HG03439 (cell line): ENCODE results near the gene BBS10.
"Not testable (repeated sequence)": the region's sequence is repeated elsewhere in the genome, so short reads cannot be mapped to it uniquely, and the experiment has no call there.

Source experiments
- ATAC-seq: cut with Tn5 transposase; IDR thresholded peaks from one replicate; pipeline ENCODE4 v1.9.1; 2021; ENCODE audit warnings: mild to moderate bottlenecking, moderate library complexity; ENCODE audit not compliant: unreplicated experiment

The BBS10 gene

GRCh38 chr12:76348079-76348901, at the start of gene BBS10:
Gene BBS10 (minus strand): TSS chr12:76348415. CDS start chr12:76348358, 57 bp downstream.
- peak; percentile 98 for ATAC-seq

DNA sequence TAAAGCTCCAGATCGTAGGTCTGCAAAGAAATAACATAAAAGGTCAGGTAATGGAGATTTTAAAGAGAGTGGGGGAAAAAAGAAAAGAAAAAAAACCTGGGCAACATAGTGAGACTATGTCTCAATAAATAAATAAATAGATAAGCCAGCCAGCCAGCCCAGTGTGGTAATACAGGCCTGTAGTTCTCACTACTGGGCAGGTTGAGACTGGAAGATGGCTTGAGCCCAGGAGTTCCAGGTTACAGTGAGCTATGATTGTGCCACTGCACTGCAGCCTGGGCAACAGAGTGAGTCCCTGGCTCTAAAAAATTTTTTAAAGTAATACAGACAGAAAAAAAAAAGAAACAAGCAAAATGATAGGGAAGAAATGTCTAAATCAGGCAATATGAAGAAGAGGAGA, 43.2 kb upstream of the BBS10 start:
- no peak for ATAC-seq

- no peak for ATAC-seq
Measured at GRCh38 chr12:76387614-76388013, 39.4 kb upstream of the BBS10 start.

- ATAC-seq = no peak
Measured at GRCh38 chr12:76384560-76384959, 36.3 kb upstream of the BBS10 start.

- ATAC-seq = no peak
Measured at GRCh38 chr12:76383988-76384387, 35.8 kb upstream of the BBS10 start.

GRCh38 chr12:76379261-76379660, 31.0 kb upstream of the BBS10 start:
- no peak for ATAC-seq

GRCh38 chr12:76376876-76377275, 28.7 kb upstream of the BBS10 start:
- not testable (repeated sequence) for ATAC-seq

DNA sequence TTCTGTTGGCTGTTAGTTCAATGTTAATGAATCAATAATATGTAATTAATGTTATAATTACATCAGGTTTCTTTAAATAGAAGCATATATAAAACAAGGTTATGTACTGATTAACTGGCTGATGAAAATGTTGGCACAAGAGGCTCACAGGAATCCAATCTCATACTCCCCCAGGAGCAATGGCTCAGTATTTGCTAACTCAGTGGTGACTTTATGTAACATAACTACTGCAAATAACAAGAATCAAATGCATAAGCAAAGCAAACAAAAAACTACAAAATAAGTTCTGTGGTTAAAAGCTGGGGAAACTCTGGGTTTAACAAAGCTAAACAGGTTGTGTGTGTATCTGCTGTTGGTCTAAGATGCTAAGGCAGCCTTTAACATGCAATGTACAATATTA, 27.7 kb upstream of the BBS10 start:
- no peak for ATAC-seq

- no peak for ATAC-seq
Measured at GRCh38 chr12:76375470-76375869, 27.3 kb upstream of the BBS10 start.

DNA sequence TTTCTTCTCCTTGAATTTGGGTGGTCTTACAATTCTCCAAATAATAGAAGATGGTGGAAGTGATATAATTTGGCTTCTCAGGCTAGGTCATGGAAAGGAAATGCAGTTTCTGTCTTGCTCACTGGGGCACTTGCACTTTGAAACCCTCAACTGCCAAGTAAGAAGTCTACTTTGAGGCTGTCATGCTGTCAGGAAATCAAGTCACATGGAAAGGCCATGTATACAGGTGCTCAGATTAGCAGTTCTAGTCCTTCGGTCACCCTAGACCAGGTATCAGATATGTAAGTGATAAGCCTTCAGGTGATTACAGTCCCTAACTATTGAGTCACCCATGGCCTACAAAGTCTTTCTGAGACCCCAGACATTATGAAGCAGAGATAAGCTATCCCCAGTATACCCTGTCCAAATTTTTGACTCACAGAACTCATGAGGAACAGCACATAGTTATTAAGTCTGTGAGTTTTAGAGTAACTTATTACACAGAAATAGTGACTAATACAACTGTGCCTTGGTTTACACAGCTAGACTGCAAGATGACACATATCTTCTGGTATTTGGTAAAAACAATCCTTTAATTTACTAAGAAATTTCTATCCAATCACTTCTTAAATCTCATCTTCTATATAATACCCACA, 26.3 kb upstream of the BBS10 start:
- ATAC-seq = no peak

GRCh38 chr12:76368230-76368629, 20.0 kb upstream of the BBS10 start:
- ATAC-seq = no peak

GRCh38 chr12:76366163-76366562, 17.9 kb upstream of the BBS10 start:
- ATAC-seq = no peak

DNA sequence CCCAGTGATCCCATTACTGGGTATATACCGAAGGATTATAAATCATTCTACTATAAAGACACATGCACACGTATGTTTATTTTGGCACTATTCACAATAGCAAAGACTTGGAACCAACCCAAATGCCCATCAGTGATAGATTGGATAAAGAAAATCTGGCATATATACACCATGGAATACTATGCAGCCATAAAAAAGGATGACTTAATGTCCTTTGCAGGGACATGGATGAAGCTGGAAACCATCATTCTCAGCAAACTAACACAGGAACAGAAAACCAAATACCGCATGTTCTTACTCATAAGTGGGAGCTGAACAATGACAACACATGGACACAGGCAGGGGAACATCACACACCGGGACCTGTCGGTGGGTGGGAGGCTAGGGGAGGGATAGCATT, 15.9 kb upstream of the BBS10 start:
- not testable (repeated sequence) for ATAC-seq

GRCh38 chr12:76360316-76360715, 12.1 kb upstream of the BBS10 start:
- no peak for ATAC-seq

GRCh38 chr12:76356071-76356470, 7.9 kb upstream of the BBS10 start:
- no peak for ATAC-seq

DNA sequence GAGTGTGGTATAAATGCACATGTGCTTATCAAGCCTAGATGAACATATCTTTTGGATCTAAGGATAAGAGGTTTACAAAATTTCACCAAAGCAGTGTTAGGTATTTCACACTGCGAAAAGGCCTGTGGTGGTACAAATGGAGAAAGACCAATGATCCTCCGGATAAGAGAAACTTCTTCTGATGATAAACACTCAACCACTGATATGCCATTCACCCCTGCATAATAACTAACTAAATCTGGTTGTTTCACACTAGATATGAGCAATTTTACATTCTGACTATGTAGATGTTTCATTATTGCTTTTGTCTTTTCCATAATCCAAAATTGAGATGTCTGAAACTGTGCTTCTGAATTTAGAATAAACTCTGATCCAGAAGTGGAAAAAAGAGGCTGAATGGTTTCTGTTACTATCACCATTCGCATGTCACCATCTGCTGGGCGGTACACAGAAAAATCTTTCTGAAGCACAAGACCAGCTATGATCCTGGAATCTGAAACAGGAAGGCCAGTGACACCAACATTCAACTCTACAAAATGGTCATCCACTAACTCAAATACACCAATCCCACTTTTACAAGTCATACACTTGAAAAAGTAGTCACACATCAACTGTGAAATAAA, 1.3 kb downstream of the BBS10 start:
- ATAC-seq = no peak

GRCh38 chr12:76346236-76346635, 2.0 kb downstream of the BBS10 start:
- no peak for ATAC-seq

- no peak for ATAC-seq
Measured at GRCh38 chr12:76345569-76345968, 2.6 kb downstream of the BBS10 start.

- no peak for ATAC-seq
Measured at GRCh38 chr12:76341436-76342030, 6.7 kb downstream of the BBS10 start.

DNA sequence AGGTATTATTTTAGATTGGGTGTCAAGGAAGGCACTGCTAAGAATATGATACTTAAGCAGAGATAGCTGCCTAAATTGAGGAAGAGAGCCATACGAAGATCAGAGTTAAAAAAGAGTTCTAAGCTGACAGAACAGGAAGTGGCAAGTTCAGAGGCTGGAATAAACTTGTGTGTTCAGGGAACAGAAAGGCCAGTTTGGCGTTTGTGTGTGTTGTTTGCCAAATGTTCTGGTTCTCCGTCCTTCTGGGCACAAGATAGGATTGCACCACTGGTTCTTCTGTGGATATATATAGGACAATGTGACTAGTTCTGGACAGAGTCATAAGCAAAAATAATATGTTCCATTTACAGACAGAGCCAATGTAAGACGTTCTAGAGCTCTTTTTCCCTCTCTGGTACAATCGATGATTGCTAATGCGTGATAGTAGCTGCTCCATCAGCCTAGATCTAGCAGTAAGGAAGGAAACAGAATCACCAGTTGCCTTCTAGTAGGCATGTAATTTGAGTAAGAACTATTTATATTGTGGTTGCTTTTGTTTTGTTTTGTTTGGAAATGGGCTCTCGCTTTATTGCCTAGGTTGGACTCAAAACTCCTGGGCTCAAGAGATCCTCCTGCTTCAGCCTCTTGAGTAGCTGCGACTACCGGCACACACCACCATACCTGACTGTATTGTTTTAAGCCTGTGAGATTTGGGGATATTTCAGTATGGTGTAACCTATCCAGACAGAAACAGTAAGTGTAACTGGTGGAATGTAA, 7.4 kb downstream of the BBS10 start:
- no peak for ATAC-seq

DNA sequence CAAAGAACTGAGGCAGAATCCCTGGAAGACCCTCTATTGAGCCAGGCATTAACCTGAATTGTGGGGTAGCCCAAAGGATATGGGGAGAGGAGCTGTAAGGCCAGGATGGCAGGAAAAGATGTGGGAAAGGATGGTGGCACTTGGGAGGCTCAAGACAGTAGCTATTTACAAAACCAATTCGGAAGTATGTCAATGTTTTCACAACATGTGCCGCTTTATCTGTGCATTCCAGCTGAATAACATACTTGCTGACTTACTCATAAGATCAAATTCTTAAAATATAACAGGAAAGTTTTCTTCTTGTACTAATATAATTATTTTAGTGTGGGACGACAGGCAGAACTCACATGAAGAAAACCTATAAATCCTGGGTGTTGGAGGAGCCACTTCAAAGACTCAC, 10.6 kb downstream of the BBS10 start:
- ATAC-seq = no peak
